Panc1 (cell line): ENCODE data around the gene SIRPA. TPM values are rescaled to one million over a fixed set of nuclear protein-coding genes. Genes with fewer than 3 reads are reported as not detected.

Experiments used
- ATAC-seq: fragments of 200-7000 bp; cut with Tn5 transposase; 2 replicates; pipeline ENCODE4 v1.9.1; 2020; ENCODE audit warnings: mild to moderate bottlenecking, moderate library complexity
- BruUV-seq: library from RNA; stranded (reverse); fragments of 400-500 nt; replicated peaks from 2 replicates; lab custom pipeline; 2021; lab: Mats Ljungman, UMichigan
- CTCF ChIA-PET: fragments of 300-600 bp; sonication (Branson Sonifier 250); formaldehyde crosslinking; loops from one replicate; lab custom pipeline; 2022; ENCODE audit warnings: antibody characterized with exemption; lab: Charles Lee
- POLR2A ChIA-PET: fragments of 300-600 bp; sonication (Branson Sonifier 250); formaldehyde crosslinking; loops from one replicate; lab custom pipeline; 2022; ENCODE audit warnings: antibody characterized with exemption; lab: Charles Lee
- DNase-seq: peaks from one replicate; pipeline ENCODE4 v3.0.0-alpha.2; 2010; ENCODE audit warnings: low read depth, low spot score
- H3K27ac ChIP-seq: 2 replicates; pipeline ENCODE4 v1.5.1; 2011; ENCODE audit warnings: mild to moderate bottlenecking, low read length, inconsistent platforms
- H3K27me3 ChIP-seq: fragments of 200-500 bp; sonication (Bioruptor generic); 2 replicates; pipeline ENCODE4 v1.6.0; 2014; ENCODE audit warnings: low read length, inconsistent platforms; ENCODE audit not compliant: control insufficient read depth, insufficient read depth
- H3K36me3 ChIP-seq: fragments of 200-500 bp; sonication (Bioruptor generic); 2 replicates; pipeline ENCODE4 v1.5.1; 2014; ENCODE audit warnings: inconsistent platforms, mild to moderate bottlenecking, low read length, moderate library complexity; ENCODE audit not compliant: control insufficient read depth, insufficient read depth
- H3K4me1 ChIP-seq: 2 replicates; pipeline ENCODE4 v1.5.1; 2011; ENCODE audit warnings: inconsistent platforms, mild to moderate bottlenecking, low read length, moderate library complexity; ENCODE audit not compliant: control insufficient read depth, insufficient read depth
- H3K4me3 ChIP-seq, 2 experiments: 2 replicates each; pipeline ENCODE4 v1.5.1; 2011 to 2012; ENCODE audit warnings: low read depth in 2 of 2, low read length in 2 of 2, mild to moderate bottlenecking in 2 of 2, inconsistent platforms in 1 of 2, moderate library complexity in 1 of 2
- H3K9me3 ChIP-seq: fragments of 200-500 bp; sonication (Bioruptor generic); 2 replicates; pipeline ENCODE4 v1.5.1; 2014; ENCODE audit warnings: low read depth, mild to moderate bottlenecking, inconsistent platforms, low read length, moderate library complexity; ENCODE audit not compliant: control insufficient read depth, insufficient read depth
- POLR2AphosphoS5 ChIP-seq: IDR thresholded peaks from 2 replicates; pipeline ENCODE4 v1.6.1; 2012; ENCODE audit warnings: mild to moderate bottlenecking, low read depth, low read length, moderate library complexity
- SIN3A ChIP-seq: IDR thresholded peaks from 2 replicates; pipeline ENCODE4 v1.6.1; 2012; ENCODE audit warnings: low read depth, mild to moderate bottlenecking, low read length, moderate library complexity, borderline replicate concordance; ENCODE audit not compliant: insufficient read depth
- TCF7L2 ChIP-seq: IDR thresholded peaks from 2 replicates; pipeline ENCODE4 v1.6.1; 2011; ENCODE audit warnings: mild to moderate bottlenecking, low read depth, low read length, inconsistent platforms
- in situ Hi-C: cut with HindIII; loops from 2 replicates; pipeline ENCODE4 v1.10.0; 2016; ENCODE audit warnings: low sequenced_read_pairs, low pct_unique_long_range_greater_than_20kb
- intact Hi-C: fragments of 100-400 bp; cut with micrococcal nuclease; formaldehyde crosslinking; loops from one replicate; pipeline ENCODE4 v1.10.0; 2022; ENCODE audit not compliant: unreplicated experiment
- total RNA-seq: library from RNA; stranded (reverse); gene quantifications from one replicate; pipeline ENCODE4 v1.2.1, GENCODE V29; 2021; ENCODE audit not compliant: unreplicated experiment
- TF ChIP-seq, protein P1 (sequence below): fragments of 450-650 bp; IDR thresholded peaks from 2 replicates; pipeline ENCODE4 v1.5.1; 2017; ENCODE audit warnings: mild to moderate bottlenecking
- TF ChIP-seq, protein P2 (sequence below), 2 experiments: IDR thresholded peaks; 2 replicates each; pipeline ENCODE4 v1.6.1; 2011 to 2012; ENCODE audit warnings: low read depth in 2 of 2, control low read depth in 1 of 2, low read length in 1 of 2, mild to moderate bottlenecking in 1 of 2, moderate library complexity in 1 of 2; ENCODE audit not compliant: insufficient read depth in 1 of 2

SIRPA gene
- total RNA-seq, 1 experiment from 2014 or later: 2.4 TPM

DNA sequence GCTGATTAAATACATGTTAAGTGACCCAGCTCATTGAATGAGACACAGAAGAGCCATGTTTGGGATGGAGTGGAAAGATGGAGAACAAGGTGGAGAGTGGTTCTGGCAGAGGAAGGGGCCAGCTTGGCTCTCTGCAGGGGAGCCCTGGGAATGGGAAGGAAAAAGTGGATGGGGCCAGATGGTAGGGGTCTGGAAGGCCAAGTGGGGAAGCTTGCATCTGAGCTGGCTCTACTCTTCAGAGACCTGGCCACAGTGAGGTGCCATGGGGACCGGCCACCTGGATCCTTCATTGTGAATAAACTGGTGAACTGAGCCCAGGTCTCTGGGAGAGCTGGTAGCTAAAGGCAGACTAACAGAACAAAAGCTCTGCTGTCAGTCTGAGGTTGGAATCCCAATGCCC is 48.9 kb upstream of the SIRPA start:
- Histone ChIP-seq H3K27ac (no peak overlapping the region), H3K36me3 (no peaks in the 10 kb centered on the region), H3K9me3 (no peaks in the 10 kb centered on the region), H3K27me3 (no peaks in the 10 kb centered on the region), H3K4me1 (no peaks in the 10 kb centered on the region), H3K4me3 (no peak overlapping the region)
- BruUV-seq: no TSS peak
- CTCF ChIA-PET: interaction anchor here (0.5 kb wide), 1 partner anchor 277 kb away, joined by 3 read pairs; no protein-coding TSS in a partner anchor
- TF ChIP-seq SIN3A: no peak
- no peak for TF ChIP-seq POLR2AphosphoS5
- TF ChIP-seq, protein P1, sequence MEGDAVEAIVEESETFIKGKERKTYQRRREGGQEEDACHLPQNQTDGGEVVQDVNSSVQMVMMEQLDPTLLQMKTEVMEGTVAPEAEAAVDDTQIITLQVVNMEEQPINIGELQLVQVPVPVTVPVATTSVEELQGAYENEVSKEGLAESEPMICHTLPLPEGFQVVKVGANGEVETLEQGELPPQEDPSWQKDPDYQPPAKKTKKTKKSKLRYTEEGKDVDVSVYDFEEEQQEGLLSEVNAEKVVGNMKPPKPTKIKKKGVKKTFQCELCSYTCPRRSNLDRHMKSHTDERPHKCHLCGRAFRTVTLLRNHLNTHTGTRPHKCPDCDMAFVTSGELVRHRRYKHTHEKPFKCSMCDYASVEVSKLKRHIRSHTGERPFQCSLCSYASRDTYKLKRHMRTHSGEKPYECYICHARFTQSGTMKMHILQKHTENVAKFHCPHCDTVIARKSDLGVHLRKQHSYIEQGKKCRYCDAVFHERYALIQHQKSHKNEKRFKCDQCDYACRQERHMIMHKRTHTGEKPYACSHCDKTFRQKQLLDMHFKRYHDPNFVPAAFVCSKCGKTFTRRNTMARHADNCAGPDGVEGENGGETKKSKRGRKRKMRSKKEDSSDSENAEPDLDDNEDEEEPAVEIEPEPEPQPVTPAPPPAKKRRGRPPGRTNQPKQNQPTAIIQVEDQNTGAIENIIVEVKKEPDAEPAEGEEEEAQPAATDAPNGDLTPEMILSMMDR: no peak
- TF ChIP-seq, protein P2, sequence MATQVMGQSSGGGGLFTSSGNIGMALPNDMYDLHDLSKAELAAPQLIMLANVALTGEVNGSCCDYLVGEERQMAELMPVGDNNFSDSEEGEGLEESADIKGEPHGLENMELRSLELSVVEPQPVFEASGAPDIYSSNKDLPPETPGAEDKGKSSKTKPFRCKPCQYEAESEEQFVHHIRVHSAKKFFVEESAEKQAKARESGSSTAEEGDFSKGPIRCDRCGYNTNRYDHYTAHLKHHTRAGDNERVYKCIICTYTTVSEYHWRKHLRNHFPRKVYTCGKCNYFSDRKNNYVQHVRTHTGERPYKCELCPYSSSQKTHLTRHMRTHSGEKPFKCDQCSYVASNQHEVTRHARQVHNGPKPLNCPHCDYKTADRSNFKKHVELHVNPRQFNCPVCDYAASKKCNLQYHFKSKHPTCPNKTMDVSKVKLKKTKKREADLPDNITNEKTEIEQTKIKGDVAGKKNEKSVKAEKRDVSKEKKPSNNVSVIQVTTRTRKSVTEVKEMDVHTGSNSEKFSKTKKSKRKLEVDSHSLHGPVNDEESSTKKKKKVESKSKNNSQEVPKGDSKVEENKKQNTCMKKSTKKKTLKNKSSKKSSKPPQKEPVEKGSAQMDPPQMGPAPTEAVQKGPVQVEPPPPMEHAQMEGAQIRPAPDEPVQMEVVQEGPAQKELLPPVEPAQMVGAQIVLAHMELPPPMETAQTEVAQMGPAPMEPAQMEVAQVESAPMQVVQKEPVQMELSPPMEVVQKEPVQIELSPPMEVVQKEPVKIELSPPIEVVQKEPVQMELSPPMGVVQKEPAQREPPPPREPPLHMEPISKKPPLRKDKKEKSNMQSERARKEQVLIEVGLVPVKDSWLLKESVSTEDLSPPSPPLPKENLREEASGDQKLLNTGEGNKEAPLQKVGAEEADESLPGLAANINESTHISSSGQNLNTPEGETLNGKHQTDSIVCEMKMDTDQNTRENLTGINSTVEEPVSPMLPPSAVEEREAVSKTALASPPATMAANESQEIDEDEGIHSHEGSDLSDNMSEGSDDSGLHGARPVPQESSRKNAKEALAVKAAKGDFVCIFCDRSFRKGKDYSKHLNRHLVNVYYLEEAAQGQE (IDR thresholded peaks at IDR 0.05; ENCODE audit: insufficient read depth in 1 of 2, low read depth in 2 of 2, low read length in 1 of 2): no peak
- TF ChIP-seq TCF7L2: no peak
- POLR2A ChIA-PET: no interaction called here
- intact Hi-C loops: no loop called here
- in situ Hi-C loops: no loop called here
- DNase-seq (no peak), ATAC-seq (no peak)

DNA sequence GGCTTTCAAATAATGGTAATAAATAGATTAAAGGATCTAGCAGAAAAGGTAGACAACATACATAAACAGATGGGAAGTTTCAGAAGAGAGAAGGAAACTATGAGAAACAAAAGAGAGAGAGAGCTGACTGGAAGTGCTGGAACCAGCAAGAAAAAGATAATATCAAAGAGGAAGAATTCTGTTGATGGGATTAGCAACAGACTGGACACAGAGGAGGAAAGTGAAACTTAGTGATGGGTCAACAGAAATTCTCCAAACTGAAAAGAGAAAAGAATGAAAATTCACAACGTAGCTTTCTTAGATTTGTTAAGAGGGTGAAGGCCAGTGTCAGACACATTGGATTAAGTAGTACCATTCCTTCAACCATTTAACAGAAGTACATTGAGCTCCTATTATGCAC is 48.3 kb upstream of the SIRPA start:
- Histone ChIP-seq H3K27me3 (peaks cover 2% of the 10 kb centered on the region; the same call in 1 of the 2 replicates), H3K9me3 (no peaks in the 10 kb centered on the region), H3K4me1 (no peaks in the 10 kb centered on the region), H3K36me3 (no peaks in the 10 kb centered on the region), H3K4me3 (no peak overlapping the region), H3K27ac (no peak overlapping the region)
- DNase-seq (no peak), ATAC-seq (no peak)
- CTCF ChIA-PET: interaction anchor here (0.5 kb wide), 1 partner anchor 276 kb away, joined by 3 read pairs; no protein-coding TSS in a partner anchor
- intact Hi-C loops (no loop called here), in situ Hi-C loops (no loop called here)
- POLR2A ChIA-PET: no interaction called here
- TF ChIP-seq, protein P1: no peak
- TF ChIP-seq SIN3A: no peak
- TF ChIP-seq POLR2AphosphoS5: no peak
- TF ChIP-seq, protein P2 (IDR thresholded peaks at IDR 0.05; ENCODE audit: insufficient read depth in 1 of 2, low read depth in 2 of 2, low read length in 1 of 2): no peak
- TF ChIP-seq TCF7L2: no peak
- BruUV-seq: no TSS peak
